ENCODE data around the gene DDX5.

GRCh38 chr17:64498308-64499203 lies 7.5 kb downstream of the DDX5 start:
- TF ChIP-seq, protein P1, sequence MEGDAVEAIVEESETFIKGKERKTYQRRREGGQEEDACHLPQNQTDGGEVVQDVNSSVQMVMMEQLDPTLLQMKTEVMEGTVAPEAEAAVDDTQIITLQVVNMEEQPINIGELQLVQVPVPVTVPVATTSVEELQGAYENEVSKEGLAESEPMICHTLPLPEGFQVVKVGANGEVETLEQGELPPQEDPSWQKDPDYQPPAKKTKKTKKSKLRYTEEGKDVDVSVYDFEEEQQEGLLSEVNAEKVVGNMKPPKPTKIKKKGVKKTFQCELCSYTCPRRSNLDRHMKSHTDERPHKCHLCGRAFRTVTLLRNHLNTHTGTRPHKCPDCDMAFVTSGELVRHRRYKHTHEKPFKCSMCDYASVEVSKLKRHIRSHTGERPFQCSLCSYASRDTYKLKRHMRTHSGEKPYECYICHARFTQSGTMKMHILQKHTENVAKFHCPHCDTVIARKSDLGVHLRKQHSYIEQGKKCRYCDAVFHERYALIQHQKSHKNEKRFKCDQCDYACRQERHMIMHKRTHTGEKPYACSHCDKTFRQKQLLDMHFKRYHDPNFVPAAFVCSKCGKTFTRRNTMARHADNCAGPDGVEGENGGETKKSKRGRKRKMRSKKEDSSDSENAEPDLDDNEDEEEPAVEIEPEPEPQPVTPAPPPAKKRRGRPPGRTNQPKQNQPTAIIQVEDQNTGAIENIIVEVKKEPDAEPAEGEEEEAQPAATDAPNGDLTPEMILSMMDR (IDR thresholded peaks at IDR 0.05; ENCODE audit: insufficient read depth, low read depth, low read length): no peak
- TF ChIP-seq EZH2 (IDR thresholded peaks at IDR 0.05; ENCODE audit: insufficient read depth, low read length): no peak
